Midbrain (tissue), 1 donor: Measurements from ENCODE around the gene SRL.
"Not testable (repeated sequence)": the region's sequence is repeated elsewhere in the genome, so short reads cannot be mapped to it uniquely, and the experiment has no call there.

Source experiments
- DNase-seq: peaks from one replicate; lab custom pipeline; 2025; lab: John Stamatoyannopoulos, UW

The SRL gene

DNA sequence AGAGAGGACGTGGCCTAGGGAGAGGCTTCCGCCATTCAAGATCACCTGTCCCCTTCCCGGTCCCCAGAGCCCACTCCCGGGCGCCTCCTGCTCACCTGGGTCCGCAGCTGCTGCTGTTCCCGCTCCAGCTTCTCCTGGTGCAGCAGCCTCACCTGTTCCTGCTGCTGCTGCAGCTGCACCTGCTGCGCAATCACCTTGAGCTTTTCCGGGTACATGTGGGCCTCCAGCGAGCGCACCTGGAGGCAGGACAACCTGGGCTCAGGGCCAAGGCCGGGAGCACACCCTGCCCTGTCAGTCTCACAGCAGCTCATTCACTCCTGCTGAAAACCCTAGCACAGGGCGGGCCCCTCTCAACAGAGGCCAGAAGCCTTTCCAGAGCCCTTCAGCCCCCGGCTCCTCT, 18.5 kb upstream of the SRL start:
- DNase-seq, result no peak

- no peak for DNase-seq
Measured at GRCh38 chr16:4257646-4258556, 16.0 kb upstream of the SRL start.

DNA sequence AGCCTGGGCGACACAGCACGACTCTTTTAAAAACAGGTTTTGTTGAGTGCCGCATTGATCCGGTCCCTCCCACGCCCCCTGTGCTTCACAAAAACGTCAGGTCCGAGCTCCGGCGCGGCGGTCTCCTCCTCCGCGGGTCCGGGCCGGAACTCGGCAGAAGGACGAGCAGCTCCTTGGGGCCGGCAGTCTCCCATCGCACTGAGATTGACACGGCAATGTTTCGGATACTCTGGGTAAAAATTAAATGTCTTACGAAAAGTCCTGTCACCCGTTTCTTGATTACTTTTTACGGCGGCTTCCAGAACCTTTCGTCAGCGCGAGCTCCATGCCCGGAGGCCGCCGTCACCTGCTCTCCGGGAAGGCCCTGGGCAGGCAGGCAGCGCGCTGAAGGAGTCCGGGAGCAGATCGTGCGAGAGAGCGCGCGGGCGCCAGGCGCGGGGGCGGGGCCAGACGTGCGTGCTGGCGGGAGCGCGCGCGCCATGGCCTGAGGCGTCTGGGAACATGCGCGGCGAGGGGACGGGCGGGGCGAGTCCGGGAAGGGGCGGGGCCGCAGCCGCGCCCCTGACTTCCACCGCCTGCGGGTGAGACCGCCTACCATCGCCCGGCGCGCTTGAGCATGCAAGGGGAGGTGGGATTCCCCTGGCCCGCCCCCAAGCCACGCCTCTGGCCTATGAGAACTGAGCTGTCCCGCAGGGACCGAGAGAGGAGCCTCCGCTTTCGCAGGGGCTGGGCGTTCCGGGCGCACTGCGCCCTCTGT, 11.7 kb upstream of the SRL start:
- DNase-seq, result peak; percentile 94

- not testable (repeated sequence) for DNase-seq
Measured at GRCh38 chr16:4253012-4253393, 11.1 kb upstream of the SRL start.

DNA sequence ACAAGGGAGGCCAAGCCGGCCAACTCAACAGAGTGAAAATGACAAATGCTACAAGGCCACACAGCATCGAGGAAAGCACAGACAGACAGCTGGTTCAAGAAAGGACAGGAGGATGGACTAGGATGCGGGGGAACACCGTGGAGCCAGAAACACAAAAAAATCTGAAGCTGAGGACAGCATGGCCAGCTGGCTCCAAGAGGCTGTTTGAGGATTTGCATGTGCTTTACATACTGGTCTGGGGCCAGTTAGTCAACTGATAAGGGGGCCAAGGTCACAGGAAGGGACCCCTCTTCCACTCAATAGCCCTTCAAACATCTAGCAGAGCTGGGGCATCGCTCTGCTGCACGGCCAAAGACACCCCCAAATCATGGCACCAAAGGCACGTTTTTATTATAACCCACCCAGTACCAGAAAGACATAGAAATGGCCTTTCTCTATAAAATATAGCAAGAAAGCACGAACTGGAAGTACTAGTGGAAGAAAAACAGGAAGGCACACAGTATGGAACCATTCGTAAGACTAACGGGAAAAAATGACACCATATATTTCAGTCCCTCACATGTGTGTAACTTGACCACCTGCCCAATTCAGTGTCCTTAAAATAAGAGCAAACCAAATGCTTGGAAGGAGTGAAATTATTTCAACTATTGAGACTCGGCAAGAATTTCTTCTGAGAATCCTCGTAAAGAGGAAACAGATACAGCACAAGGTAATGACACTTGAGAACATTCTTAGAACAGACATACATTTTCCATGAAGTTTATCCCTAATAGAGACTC, 7.8 kb upstream of the SRL start:
- DNase-seq, result no peak

GRCh38 chr16:4247460-4247784, 5.5 kb upstream of the SRL start:
- DNase-seq, result no peak

DNA sequence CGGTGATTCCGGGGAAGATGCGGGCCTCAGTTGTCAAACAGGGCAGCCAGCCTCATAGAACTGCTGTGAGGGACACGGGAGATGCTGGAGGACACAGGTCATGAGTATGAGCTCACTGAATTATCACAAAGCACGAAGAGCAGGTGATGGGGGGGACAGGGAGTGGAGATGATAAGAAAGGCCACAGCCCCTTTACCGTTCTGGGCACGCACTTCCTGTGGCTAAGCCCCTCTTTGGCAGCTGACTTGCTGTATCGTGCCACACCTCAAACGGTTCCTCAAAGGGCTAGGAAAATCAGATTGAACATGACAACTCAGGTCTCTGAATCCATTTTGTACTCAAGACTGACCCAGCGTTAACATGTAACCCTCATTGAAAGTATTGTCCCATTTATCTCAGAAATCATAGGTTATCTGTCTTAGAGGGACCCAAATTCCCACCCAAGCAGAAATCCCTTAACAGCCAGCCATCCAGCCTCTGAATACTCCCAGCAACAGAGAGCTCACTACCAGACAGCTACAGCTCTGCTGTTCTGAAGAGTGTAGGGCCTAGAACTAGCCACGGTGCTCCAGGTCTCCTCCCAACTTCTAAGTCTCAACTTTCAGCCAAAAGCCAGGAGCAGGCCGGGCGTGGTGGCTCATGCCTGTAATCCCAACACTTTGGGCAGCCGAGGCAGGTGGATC, 5.0 kb upstream of the SRL start:
- no peak for DNase-seq

- no peak for DNase-seq
Measured at GRCh38 chr16:4245077-4245791, 3.4 kb upstream of the SRL start.

DNA sequence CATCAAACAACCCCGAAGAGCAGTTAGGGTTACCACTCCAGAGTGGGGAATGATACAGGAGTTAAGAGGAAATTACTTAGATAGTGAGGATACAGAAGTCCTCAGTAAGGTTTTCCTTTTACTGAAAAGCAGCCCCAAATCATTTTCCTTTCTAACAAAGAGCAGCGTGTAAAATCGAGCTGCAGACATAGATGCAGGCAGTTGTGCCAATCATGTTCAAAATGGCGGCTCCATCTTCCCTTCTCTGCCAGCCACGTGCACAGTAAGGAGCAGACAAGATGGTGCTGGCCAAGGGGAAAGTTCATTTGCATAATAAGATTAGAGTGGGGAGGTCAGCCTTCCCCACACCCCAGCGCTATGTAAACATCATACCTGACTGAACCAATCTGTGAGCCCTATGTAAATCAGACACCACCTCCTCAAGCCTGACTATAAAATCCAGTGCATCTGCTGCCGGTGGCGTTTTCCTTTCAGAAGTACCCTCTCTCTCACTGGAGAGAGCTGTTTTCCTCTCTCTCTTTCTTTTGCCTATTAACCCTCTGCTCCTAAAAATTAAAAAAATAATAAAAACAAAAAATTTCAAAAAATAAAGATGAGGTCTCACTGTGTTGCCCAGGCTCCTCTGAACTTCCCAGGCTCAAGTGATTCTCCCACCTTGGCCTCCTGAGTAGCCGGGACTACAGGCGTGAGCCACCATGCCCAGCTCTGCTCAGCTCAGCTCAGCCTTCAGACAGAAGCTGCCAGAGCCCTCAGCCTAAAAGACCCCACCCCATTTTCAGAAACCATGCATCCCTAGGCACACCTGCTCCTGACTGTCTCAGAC, 2.6 kb upstream of the SRL start:
- DNase-seq, result no peak

DNA sequence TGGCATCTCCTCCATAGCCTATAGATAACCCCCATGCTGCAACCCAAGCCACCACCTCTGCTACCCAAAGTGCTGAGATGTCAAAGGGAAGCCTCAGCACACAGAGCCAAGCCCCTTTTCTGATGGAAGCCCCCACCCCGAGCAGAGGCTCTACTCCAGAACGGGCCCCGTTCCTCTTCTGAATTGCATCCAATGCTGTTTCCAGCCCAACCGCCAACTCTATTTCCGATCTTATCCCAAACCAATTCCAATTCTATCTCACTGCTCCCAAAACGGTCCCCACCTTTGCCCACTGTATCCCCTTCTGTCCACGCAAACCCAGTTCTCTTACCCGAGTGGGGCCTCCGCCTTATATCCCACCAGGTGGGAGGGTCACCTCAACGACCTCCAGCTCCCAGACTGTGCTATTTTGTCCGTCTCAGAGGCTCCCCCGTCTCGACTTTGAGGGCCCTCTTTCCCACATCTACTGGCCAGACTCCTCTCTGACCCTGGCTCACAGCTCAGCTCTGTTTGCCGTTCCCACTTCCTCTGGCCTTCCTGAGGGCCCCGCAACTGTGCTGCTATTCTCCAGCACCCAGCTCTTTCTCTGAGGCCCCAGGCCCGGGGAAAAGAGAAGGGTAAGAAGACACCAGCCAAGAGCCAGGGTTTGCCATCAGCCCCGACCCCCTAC, 487 bp downstream of the SRL start:
- DNase-seq, result no peak

GRCh38 chr16:4240624-4241023, 1.3 kb downstream of the SRL start:
- no peak for DNase-seq

DNA sequence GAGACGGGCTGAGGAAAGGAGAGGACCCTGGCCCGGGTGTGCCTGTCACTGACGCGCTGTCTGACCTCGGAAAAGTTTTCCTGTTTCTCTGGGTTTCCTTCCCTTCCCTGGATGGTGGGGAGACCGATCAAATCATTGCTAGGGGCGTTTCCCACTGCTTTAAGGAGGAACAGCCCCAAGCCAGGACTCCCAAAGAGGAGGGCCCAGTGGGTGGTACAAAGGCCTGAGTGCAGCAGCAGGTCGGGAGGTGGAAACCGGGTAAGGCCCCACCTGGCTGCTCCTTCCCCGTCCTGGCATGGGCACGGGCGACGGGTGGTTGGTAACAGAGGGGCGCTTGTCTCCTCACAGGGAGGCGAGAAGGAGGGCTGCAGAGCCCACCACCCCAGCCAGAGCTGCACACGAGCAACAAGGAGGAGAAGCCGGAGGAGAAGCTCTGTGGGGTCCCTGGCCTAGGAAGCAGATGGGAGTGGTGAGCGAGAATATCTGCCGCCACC, 2.2 kb downstream of the SRL start:
- DNase-seq, result no peak

DNA sequence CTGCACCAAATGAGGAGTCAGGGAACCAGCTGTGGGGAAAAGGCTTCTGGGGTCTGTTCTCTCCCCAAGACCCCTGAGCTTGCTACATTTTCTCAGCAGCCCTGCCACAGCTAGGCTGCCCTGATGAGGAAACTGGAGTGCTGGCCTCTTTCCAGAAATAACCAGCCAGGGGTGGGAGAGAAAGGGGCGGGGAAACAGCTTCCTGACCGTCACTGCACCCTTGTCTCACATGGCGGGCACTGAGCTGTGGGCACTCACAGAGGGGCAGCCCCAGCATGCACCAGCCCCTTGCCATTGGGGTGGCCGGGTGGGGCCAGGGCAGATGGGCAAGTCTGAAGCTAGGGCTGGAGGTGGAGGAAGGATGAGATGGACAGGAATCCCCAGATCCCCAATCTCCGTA, 2.9 kb downstream of the SRL start:
- DNase-seq, result no peak

DNA sequence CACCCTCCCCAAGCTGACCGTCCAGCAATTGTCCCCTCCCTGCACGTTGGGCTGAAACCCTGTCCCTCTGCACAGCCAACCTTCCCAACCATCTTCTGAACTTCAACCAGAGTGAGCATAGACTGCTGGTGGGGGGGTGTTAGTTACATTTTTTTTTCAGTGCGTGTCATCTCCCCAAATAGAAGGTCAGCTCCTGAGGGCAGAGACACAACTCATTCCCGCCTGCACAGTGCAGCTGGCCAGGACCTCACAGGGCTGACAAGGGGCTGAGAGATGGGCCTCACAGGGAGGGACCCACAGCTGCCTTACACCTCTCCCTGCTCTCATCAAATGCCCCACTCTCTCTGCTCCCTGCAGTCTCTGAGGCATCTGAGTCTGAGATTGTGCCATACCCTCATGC, 8.4 kb downstream of the SRL start:
- no peak for DNase-seq

DNA sequence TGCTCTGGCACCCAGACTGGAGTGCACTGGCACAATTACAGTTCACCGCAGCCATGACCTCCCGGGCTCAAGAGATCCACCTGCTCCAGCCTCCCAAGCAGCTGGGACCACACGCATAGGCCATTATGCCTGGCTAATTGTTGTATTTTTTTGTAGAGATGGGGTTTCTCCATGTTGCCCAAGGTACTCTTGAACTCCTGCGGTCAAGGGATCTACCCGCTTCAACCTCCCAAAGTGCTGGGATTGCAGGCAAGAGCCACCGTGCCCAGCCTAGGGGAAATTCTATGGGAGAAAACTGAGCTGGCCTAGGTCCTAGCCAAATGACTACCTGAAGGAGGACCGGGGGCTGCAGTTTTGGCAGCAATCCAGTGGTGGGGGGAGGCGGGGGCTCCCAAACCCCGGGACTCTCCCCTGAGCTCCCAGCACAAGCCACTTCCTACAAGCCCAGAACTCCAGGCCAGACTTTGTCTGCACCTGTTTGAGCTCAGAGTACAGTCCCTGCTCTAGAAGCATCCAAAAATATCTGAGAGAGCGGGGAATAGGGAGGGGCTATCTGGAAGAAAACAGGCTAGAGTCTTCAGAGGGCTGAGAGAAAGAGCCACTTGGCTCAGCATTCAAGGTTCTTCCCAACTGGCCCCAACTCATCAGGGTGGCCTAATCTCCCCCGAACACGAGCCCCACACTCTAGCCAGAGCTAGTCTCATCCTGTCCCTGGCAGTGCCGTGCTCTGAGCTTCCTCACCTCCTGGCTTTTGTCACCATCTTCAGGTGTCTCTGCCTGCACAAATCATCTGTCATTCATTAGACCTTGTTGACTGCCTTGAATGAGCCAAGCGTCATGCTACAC, 9.1 kb downstream of the SRL start:
- DNase-seq, result no peak

DNA sequence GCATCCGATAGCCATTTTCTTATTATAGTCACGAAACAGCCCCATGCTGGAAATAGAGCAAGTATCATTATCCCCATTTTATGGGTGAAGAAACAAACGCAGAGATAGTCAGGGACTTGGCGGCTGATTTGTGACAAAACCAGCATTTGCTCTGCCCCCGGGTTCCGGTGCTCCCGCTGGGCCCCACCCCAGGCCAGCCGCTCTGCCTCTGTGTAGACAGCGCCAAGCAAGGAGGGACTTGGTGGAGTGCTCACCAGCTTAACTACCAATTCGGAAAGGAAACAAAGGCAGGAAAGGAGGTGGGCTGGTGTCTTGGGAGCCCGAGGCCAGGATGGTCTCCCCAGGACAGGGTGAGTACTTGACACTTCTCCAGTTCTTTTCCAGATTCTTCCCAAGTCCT, 10.0 kb downstream of the SRL start:
- no peak for DNase-seq

DNA sequence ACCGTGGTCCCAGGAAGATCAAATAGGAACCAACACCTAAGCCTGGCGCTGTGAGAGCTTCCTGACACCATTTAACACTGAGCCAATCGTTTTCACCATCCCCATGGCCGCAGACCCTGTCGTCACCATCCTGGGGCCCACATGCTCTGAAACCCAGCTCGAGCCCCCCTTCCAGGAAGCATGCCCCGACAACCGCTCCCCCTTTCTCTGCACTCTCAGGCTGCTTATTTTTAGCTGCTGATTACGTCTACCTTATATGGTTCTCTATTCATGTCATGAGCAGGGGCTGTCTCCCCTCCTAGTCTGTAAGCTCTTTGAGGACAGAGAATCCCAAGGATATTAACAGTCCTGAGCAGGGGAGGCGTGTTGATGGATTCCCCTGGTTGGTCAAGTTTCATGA, 10.5 kb downstream of the SRL start:
- DNase-seq, result no peak

DNA sequence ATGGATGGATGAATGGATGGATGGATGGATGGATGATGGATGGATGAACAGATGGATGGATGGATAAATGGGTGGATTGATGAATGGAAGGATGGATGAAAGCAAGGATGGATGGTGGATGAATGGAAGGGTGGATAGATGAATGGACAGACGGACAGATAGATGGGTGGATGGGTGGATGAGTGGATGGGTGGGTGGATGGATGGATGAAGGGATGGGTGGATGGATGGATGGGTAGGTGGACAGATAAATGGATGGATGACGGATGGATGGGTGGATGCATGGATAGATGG, 14.9 kb downstream of the SRL start:
- no peak for DNase-seq
